ENCODE data around the gene CSE1L. TPM values are rescaled to one million over a fixed set of nuclear protein-coding genes. Genes with fewer than 3 reads are reported as not detected.
A peak's percentile ranks its signal among the peaks of the same experiment; 100 is the strongest.

The CSE1L gene, protein sequence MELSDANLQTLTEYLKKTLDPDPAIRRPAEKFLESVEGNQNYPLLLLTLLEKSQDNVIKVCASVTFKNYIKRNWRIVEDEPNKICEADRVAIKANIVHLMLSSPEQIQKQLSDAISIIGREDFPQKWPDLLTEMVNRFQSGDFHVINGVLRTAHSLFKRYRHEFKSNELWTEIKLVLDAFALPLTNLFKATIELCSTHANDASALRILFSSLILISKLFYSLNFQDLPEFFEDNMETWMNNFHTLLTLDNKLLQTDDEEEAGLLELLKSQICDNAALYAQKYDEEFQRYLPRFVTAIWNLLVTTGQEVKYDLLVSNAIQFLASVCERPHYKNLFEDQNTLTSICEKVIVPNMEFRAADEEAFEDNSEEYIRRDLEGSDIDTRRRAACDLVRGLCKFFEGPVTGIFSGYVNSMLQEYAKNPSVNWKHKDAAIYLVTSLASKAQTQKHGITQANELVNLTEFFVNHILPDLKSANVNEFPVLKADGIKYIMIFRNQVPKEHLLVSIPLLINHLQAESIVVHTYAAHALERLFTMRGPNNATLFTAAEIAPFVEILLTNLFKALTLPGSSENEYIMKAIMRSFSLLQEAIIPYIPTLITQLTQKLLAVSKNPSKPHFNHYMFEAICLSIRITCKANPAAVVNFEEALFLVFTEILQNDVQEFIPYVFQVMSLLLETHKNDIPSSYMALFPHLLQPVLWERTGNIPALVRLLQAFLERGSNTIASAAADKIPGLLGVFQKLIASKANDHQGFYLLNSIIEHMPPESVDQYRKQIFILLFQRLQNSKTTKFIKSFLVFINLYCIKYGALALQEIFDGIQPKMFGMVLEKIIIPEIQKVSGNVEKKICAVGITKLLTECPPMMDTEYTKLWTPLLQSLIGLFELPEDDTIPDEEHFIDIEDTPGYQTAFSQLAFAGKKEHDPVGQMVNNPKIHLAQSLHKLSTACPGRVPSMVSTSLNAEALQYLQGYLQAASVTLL
- total RNA-seq: 100 to 1,000 TPM; 115 TPM

DNA sequence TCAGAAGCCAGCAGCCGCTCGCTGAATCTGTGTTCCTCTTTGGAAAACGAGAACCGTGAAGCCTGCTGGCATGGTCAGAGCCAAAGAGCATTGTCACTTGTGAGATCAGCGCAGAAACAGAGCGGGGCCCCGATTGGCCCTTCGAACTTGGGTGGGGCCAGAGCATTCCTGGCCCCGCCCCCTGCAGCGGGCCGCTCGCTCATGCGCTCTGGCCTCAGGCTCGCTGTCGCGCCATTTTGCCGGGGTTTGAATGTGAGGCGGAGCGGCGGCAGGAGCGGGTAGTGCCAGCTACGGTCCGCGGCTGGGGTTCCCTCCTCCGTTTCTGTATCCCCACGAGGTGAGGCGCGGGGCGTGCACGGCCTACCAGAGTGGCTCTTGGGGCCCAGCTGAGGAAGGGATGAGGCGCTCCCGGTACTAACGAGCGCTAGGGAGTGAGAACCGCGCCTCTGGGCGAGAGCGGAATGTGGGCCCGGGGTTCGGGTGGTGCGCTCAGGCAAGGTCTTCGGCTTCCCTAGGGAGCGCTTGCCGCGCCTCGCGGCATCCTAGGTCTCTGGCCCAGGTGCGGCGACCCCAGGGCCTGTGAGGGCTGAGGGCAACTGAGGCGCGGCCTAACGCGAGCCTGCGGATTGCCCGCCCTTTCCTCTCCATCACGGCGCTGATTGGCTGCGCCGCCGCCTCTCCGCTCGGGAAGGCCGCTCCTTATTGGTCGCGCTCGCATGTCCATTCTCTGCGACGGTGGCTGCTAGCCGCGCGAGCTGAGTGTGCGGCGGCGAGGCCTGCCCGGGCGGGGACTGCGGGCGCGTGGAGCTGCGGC, at the start of gene CSE1L:
Gene CSE1L (plus strand): TSS at position 226 of the 814 bp plus-strand sequence. CDS start 12,152 bp downstream, outside the sequence.
- peak; percentile 95 for DNase-seq
- TF ChIP-seq, protein P1, sequence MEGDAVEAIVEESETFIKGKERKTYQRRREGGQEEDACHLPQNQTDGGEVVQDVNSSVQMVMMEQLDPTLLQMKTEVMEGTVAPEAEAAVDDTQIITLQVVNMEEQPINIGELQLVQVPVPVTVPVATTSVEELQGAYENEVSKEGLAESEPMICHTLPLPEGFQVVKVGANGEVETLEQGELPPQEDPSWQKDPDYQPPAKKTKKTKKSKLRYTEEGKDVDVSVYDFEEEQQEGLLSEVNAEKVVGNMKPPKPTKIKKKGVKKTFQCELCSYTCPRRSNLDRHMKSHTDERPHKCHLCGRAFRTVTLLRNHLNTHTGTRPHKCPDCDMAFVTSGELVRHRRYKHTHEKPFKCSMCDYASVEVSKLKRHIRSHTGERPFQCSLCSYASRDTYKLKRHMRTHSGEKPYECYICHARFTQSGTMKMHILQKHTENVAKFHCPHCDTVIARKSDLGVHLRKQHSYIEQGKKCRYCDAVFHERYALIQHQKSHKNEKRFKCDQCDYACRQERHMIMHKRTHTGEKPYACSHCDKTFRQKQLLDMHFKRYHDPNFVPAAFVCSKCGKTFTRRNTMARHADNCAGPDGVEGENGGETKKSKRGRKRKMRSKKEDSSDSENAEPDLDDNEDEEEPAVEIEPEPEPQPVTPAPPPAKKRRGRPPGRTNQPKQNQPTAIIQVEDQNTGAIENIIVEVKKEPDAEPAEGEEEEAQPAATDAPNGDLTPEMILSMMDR (IDR thresholded peaks at IDR 0.05): no peak
- H3K27me3 Mint-ChIP-seq: no peaks in the 10 kb centered on the region
- H3K36me3 Mint-ChIP-seq (ENCODE audit: low read depth): peaks cover 36% of the 10 kb centered on the region
- POLR2A ChIA-PET: interaction anchor here (0.5 to 4.1 kb wide), 33 partner anchors 9 to 1533 kb away, joined by 3 to 35 read pairs (median 4); partner anchors contain the start of gene ZNFX1
- H3K27ac Mint-ChIP-seq: peak within 1 kb of the TSS; percentile 99
- peak within 1 kb of the TSS; percentile 98 for H3K4me3 Mint-ChIP-seq
- peak; percentile 90 for ATAC-seq
- H3K9me3 Mint-ChIP-seq: no peaks in the 10 kb centered on the region
- H3K4me1 Mint-ChIP-seq (ENCODE audit: low read depth): peaks cover 31% of the 10 kb centered on the region
- intact Hi-C loops (cut with micrococcal nuclease): no loop called here
- CTCF ChIA-PET: interaction anchor here (1.0 to 1.7 kb wide), 6 partner anchors 10 to 426 kb away, joined by 3 to 5 read pairs (median 4); no protein-coding TSS in a partner anchor

DNA sequence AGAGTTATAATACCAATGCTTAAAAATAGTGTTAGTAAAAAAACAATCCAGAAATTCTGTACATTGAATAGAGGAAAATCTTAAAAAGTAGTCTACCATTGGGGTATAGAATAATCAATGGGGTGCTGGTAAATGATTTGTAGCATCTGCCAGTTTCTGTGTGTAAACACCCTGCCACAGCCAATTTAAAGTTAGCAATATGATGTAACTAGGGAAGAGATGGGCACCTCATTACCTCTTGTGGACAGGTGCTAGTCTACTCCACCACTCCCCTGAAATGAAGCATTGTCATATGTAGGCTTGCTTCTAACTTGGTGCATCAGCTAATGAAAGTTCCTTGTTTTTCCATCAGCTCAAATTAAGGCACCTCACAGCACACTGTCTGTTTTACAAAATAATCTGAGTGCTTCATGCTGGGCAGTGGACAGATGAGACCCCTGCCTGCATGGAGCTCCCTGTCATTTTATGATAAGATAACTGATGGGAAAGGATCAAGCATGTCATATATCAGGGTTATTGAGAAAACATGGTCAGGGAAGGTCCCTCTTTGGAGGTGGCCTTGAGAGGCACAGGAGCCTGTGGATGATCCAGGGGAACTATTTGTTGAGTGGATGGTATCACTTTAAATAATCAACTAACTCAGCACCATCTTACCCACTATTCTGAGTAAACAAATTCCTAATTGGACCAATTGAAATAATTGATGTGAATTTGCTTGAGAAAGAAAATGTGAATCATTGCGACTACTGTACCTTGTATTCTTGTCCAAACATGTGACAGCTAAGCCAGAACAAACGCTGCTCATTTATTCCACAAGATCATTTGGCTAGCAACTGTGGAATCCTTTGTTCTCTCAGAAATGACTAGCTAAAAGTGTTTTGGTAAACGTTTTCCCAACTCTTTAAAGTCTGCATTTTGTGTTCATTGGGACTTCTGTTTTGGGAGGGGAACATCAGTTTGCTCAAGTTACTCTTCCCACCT, 45.9 kb upstream of the CSE1L start:
- intact Hi-C loops (cut with micrococcal nuclease): no loop called here
- ATAC-seq: no peak
- no peaks in the 10 kb centered on the region for H3K9me3 Mint-ChIP-seq
- no peaks in the 10 kb centered on the region for H3K27me3 Mint-ChIP-seq
- DNase-seq: no peak
- CTCF ChIA-PET: interaction anchor here (1.2 kb wide), 1 partner anchor 9 kb away, joined by 4 read pairs; no protein-coding TSS in a partner anchor
- TF ChIP-seq, protein P1 (IDR thresholded peaks at IDR 0.05): no peak
- no peak overlapping the region for H3K27ac Mint-ChIP-seq
- POLR2A ChIA-PET: interaction anchor here (0.6 to 0.8 kb wide), 2 partner anchors 35 to 46 kb away, joined by 3 read pairs; partner anchors contain the start of gene CSE1L
- no peak overlapping the region for H3K4me3 Mint-ChIP-seq
- no peaks in the 10 kb centered on the region for H3K4me1 Mint-ChIP-seq (ENCODE audit: low read depth)
- H3K36me3 Mint-ChIP-seq (ENCODE audit: low read depth): peaks cover 26% of the 10 kb centered on the region

DNA sequence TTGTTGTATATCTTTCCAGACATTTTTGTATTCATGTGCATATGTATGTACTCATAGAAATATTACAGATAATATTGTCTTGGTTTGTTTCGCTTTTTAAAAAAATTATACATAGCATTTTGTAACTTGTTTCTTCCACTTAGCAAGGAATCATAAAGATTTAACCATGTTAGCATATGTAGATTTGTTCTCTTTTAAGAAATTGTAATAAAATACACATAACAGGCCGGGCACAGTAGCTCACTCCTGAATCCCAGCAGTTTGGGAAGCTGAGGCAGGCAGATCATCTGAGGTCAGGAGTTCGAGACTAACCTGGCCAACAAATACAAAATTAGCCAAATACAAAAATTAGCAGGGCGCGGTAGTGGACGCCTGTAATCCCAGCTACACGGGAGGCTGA, 44.4 kb upstream of the CSE1L start:
- ChIA-PET CTCF (interaction anchor here (1.2 kb wide), 1 partner anchor 11 kb away, joined by 4 read pairs; no protein-coding TSS in a partner anchor), POLR2A (no interaction called here)
- Mint-ChIP-seq H3K4me1 (ENCODE audit: low read depth) (no peaks in the 10 kb centered on the region), H3K36me3 (ENCODE audit: low read depth) (peaks cover 27% of the 10 kb centered on the region), H3K27me3 (no peaks in the 10 kb centered on the region), H3K4me3 (no peak overlapping the region), H3K9me3 (no peaks in the 10 kb centered on the region), H3K27ac (no peak overlapping the region)
- DNase-seq: no peak
- intact Hi-C loops (cut with micrococcal nuclease): no loop called here
- TF ChIP-seq, protein P1 (IDR thresholded peaks at IDR 0.05): no peak
- no peak for ATAC-seq

DNA sequence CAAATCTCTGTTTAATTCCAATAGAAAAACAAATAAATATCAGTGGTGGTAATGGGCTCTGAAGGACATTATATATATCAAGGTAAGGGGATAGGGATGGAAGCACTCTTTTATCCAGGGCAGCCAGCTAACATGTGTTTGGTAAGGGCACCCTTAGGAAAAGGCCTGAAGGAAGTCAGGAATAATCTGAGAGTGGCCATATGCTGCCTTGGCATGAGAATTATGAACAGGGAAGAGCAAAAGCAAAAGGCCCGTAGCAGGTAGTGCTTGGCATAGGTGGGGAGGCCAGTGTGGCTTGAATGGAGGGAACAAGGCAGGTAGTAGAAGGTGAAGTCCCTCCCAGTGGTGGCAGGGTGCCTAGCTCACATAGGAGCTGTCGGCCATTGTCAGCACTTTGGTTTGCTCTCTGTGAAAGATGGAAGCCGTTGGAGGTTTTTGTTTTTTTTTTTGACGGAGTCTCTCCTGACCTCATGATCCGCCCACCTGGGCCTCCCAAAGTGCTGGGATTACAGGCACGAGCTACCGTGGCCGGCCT, 39.6 kb upstream of the CSE1L start:
- intact Hi-C loops (cut with micrococcal nuclease): no loop called here
- POLR2A ChIA-PET: interaction anchor here (0.7 kb wide), 1 partner anchor 58 kb away, joined by 3 read pairs; no protein-coding TSS in a partner anchor
- no peak overlapping the region for H3K4me3 Mint-ChIP-seq
- H3K9me3 Mint-ChIP-seq: no peaks in the 10 kb centered on the region
- DNase-seq (no peak), ATAC-seq (no peak)
- H3K27me3 Mint-ChIP-seq: no peaks in the 10 kb centered on the region
- CTCF ChIA-PET: no interaction called here
- H3K27ac Mint-ChIP-seq: no peak overlapping the region
- no peaks in the 10 kb centered on the region for H3K4me1 Mint-ChIP-seq (ENCODE audit: low read depth)
- peaks cover 18% of the 10 kb centered on the region for H3K36me3 Mint-ChIP-seq (ENCODE audit: low read depth)
- TF ChIP-seq, protein P1 (IDR thresholded peaks at IDR 0.05): no peak
